HepG2 (cell line): ENCODE results near the gene GCHFR. TPM values are rescaled to one million over a fixed set of nuclear protein-coding genes. Genes with fewer than 3 reads are reported as not detected.

Experiments
- EEA1 ChIP-seq: sonication (generic); formaldehyde crosslinking; IDR thresholded peaks from 2 replicates; pipeline ENCODE4 v1.5.1; 2020; ENCODE audit warnings: mild to moderate bottlenecking, missing genetic modification reagents, borderline replicate concordance
- HCFC1 ChIP-seq: fragments of 150-350 bp; IDR thresholded peaks from 2 replicates; pipeline ENCODE4 v1.6.1; 2014; ENCODE audit warnings: low read depth, low read length
- ISX ChIP-seq: sonication (generic); formaldehyde crosslinking; conservative IDR thresholded peaks from 2 replicates; pipeline ENCODE4 v1.5.0; 2020; ENCODE audit warnings: missing genetic modification reagents
- NFE2L1 ChIP-seq: sonication (generic); formaldehyde crosslinking; IDR thresholded peaks from 2 replicates; pipeline ENCODE4 v1.4.0; 2020; ENCODE audit warnings: missing genetic modification reagents, mild to moderate bottlenecking, borderline replicate concordance
- POLR2AphosphoS5 ChIP-seq: IDR thresholded peaks from 2 replicates; pipeline ENCODE4 v1.6.1; 2012; ENCODE audit warnings: low read depth, low read length
- ZNF777 ChIP-seq: sonication (generic); formaldehyde crosslinking; IDR thresholded peaks from 2 replicates; pipeline ENCODE4 v1.4.0; 2020; ENCODE audit warnings: missing genetic modification reagents
- polyA plus RNA-seq, 8 experiments: library from polyadenylated mRNA; depleted of rRNA in 3 of 8; stranded (reverse) in 7 of 8; unstranded in 1 of 8; fragments of >200 nt; fragmentation: Illumina TruSeq in 4 of 8; extraction: Trizol in 4 of 8; gene quantifications; 2 replicates each; pipeline versions ENCODE4 v1.2.1 to v1.2.3, GENCODE V29; 2011 to 2016; ENCODE audit warnings: low read depth in 4 of 8, missing spikeins in 1 of 8, mixed read lengths in 1 of 8; ENCODE audit not compliant: insufficient read depth in 1 of 8
- total RNA-seq, 5 experiments: library from RNA; depleted of rRNA; stranded (reverse); fragments of >200 nt; fragmentation: Illumina TruSeq; extraction: Trizol; gene quantifications; 2 replicates each; pipeline ENCODE4 v1.2.3, GENCODE V29; 2016; ENCODE audit warnings: low read depth in 1 of 5
- TF ChIP-seq, protein P1 (sequence below): sonication (generic); formaldehyde crosslinking; IDR thresholded peaks from one replicate; pipeline ENCODE4 v1.5.1; 2020; ENCODE audit warnings: mild to moderate bottlenecking, missing genetic modification reagents; ENCODE audit errors: not compliant biosample characterization
- TF ChIP-seq, protein P2 (sequence below), 2 experiments: fragments of 450-650 bp in 1 of 2; sonication (generic) in 1 of 2; formaldehyde crosslinking in 1 of 2; IDR thresholded peaks; 2 replicates each; pipeline versions ENCODE4 v1.6.1 to v1.8.0; 2016 to 2022; ENCODE audit warnings: antibody characterized with exemption in 1 of 2, mild to moderate bottlenecking in 1 of 2, missing genetic modification reagents in 1 of 2
- TF ChIP-seq, protein P3 (sequence below): sonication (generic); formaldehyde crosslinking; IDR thresholded peaks from 2 replicates; pipeline ENCODE4 v1.5.0; 2020; ENCODE audit warnings: missing genetic modification reagents

GCHFR gene
- total and polyA plus RNA-seq, 2 of the 13 experiments (the other 11 are each of a cell fraction or from before 2014, with no cell fraction given): 51.5 to 92.4 TPM

DNA sequence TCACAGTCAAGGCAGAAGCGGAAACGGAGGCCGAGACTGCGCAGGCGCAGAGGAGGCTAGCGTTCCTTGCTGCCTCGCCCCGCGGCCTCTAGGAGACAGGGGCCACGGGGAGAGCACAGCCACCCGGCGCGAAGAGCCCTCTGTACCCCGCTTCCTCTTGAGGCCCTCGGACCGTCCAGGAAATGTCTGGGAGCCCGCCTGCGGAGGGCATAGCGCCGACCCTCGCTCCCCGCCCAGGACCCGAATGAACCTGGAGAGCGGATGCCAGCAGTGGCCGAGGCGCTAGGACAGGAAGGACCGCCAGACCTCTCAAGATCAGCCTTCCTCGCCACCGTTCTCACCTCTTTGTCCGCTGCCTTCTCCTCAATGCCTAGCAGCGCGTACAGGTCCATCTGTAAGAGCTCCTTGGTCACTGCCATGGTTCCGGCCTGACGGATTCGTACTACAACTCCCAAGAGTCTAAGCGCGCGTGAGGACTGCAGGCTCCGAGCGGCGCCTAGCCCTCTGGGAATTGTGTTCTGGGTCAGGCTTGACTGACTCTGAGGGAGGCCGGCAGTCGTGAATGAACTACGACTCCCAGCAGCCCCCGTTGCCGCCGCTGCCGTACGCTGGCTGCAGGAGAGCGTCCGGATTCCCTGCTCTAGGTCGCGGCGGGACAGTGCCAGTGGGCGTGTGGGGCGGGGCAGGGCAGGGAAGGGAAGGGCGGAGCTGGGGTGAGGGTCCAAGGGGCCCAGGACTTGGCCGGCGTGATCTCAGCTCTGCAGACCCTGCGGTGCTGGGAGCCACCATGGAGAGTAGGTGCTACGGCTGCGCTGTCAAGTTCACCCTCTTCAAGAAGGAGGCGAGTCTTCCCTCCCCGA lies 43.4 kb downstream of the GCHFR start, which contains the start of the genes DNAJC17 and ZFYVE19 (continued):
- TF ChIP-seq, protein P1, sequence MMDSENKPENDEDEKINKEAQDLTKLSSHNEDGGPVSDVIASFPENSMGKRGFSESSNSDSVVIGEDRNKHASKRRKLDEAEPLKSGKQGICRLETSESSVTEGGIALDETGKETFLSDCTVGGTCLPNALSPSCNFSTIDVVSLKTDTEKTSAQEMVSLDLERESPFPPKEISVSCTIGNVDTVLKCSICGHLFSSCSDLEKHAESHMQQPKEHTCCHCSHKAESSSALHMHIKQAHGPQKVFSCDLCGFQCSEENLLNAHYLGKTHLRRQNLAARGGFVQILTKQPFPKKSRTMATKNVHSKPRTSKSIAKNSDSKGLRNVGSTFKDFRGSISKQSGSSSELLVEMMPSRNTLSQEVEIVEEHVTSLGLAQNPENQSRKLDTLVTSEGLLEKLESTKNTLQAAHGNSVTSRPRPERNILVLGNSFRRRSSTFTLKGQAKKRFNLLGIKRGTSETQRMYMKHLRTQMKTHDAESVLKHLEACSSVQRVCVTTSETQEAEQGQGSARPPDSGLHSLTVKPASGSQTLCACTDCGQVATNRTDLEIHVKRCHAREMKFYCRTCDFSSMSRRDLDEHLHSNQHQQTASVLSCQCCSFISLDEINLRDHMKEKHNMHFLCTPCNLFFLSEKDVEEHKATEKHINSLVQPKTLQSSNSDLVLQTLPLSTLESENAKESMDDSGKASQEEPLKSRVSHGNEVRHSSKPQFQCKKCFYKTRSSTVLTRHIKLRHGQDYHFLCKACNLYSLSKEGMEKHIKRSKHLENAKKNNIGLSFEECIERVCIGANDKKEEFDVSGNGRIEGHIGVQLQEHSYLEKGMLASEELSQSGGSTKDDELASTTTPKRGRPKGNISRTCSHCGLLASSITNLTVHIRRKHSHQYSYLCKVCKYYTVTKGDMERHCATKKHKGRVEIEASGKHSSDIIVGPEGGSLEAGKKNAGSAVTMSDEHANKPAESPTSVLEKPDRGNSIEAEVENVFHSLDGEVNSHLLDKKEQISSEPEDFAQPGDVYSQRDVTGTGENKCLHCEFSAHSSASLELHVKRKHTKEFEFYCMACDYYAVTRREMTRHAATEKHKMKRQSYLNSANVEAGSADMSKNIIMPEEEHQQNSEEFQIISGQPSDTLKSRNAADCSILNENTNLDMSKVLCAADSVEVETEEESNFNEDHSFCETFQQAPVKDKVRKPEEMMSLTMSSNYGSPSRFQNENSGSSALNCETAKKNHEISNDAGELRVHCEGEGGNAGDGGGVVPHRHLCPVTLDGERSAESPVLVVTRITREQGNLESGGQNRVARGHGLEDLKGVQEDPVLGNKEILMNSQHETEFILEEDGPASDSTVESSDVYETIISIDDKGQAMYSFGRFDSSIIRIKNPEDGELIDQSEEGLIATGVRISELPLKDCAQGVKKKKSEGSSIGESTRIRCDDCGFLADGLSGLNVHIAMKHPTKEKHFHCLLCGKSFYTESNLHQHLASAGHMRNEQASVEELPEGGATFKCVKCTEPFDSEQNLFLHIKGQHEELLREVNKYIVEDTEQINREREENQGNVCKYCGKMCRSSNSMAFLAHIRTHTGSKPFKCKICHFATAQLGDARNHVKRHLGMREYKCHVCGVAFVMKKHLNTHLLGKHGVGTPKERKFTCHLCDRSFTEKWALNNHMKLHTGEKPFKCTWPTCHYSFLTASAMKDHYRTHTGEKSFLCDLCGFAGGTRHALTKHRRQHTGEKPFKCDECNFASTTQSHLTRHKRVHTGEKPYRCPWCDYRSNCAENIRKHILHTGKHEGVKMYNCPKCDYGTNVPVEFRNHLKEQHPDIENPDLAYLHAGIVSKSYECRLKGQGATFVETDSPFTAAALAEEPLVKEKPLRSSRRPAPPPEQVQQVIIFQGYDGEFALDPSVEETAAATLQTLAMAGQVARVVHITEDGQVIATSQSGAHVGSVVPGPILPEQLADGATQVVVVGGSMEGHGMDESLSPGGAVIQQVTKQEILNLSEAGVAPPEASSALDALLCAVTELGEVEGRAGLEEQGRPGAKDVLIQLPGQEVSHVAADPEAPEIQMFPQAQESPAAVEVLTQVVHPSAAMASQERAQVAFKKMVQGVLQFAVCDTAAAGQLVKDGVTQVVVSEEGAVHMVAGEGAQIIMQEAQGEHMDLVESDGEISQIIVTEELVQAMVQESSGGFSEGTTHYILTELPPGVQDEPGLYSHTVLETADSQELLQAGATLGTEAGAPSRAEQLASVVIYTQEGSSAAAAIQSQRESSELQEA (CRISPR knock-in tag): peak; percentile 61
- TF ChIP-seq, protein P2, sequence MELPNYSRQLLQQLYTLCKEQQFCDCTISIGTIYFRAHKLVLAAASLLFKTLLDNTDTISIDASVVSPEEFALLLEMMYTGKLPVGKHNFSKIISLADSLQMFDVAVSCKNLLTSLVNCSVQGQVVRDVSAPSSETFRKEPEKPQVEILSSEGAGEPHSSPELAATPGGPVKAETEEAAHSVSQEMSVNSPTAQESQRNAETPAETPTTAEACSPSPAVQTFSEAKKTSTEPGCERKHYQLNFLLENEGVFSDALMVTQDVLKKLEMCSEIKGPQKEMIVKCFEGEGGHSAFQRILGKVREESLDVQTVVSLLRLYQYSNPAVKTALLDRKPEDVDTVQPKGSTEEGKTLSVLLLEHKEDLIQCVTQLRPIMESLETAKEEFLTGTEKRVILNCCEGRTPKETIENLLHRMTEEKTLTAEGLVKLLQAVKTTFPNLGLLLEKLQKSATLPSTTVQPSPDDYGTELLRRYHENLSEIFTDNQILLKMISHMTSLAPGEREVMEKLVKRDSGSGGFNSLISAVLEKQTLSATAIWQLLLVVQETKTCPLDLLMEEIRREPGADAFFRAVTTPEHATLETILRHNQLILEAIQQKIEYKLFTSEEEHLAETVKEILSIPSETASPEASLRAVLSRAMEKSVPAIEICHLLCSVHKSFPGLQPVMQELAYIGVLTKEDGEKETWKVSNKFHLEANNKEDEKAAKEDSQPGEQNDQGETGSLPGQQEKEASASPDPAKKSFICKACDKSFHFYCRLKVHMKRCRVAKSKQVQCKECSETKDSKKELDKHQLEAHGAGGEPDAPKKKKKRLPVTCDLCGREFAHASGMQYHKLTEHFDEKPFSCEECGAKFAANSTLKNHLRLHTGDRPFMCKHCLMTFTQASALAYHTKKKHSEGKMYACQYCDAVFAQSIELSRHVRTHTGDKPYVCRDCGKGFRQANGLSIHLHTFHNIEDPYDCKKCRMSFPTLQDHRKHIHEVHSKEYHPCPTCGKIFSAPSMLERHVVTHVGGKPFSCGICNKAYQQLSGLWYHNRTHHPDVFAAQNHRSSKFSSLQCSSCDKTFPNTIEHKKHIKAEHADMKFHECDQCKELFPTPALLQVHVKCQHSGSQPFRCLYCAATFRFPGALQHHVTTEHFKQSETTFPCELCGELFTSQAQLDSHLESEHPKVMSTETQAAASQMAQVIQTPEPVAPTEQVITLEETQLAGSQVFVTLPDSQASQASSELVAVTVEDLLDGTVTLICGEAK (IDR thresholded peaks at IDR 0.05): no peak
- TF ChIP-seq, protein P2 (CRISPR knock-in tag; IDR thresholded peaks at IDR 0.05): no peak; the same call in 1 of the 2 replicates
- peak; percentile 74 for TF ChIP-seq POLR2AphosphoS5
- 0 out of 2 replicates have a peak, but pooled peaks have one; percentile 24 for TF ChIP-seq ISX
- 0 out of 2 replicates have a peak, but pooled peaks have one; percentile 53 for TF ChIP-seq EEA1 (CRISPR knock-in tag)
- TF ChIP-seq, protein P3, sequence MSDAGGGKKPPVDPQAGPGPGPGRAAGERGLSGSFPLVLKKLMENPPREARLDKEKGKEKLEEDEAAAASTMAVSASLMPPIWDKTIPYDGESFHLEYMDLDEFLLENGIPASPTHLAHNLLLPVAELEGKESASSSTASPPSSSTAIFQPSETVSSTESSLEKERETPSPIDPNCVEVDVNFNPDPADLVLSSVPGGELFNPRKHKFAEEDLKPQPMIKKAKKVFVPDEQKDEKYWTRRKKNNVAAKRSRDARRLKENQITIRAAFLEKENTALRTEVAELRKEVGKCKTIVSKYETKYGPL: peak; percentile 38; the same call in 1 of the 2 replicates
- TF ChIP-seq NFE2L1 (CRISPR knock-in tag): 0 out of 2 replicates have a peak, but pooled peaks have one; percentile 28
- TF ChIP-seq HCFC1: peak; percentile 95
- TF ChIP-seq ZNF777 (CRISPR knock-in tag): peak; percentile 66
